Effector memory CD8-positive, alpha-beta T cell (primary cell): Measurements from ENCODE around the gene MED12L.
"Not testable (repeated sequence)": the region's sequence is repeated elsewhere in the genome, so short reads cannot be mapped to it uniquely, and the experiment has no call there.

ENCODE experiments used
- ATAC-seq: fragments of 150-1000 bp; cut with Tn5 transposase; replicated peaks from 2 replicates; pipeline ENCODE4 v1.10.0; 2021; ENCODE audit warnings: mild to moderate bottlenecking, moderate library complexity
- DNase-seq, 3 experiments: peaks; one replicate each; pipeline ENCODE4 v3.0.0; 2021
- H3K27ac Mint-ChIP-seq, 2 donors: one replicate each; pipeline ENCODE4 v1.8.0; 2022; ENCODE audit warnings: mild to moderate bottlenecking in 2 of 2, mixed read lengths in 2 of 2, moderate library complexity in 2 of 2
- H3K27me3 Mint-ChIP-seq, 2 donors: one replicate each; pipeline ENCODE4 v1.8.0; 2022; ENCODE audit warnings: mixed read lengths in 2 of 2
- H3K36me3 Mint-ChIP-seq: one replicate; pipeline ENCODE4 v1.8.0; 2022; ENCODE audit warnings: mild to moderate bottlenecking, moderate library complexity, mixed read lengths; ENCODE audit not compliant: insufficient read depth
- H3K4me1 Mint-ChIP-seq, 2 donors: one replicate each; pipeline ENCODE4 v1.8.0; 2022; ENCODE audit warnings: low read depth in 2 of 2, mixed read lengths in 2 of 2
- H3K4me3 Mint-ChIP-seq, 2 donors: one replicate each; pipeline ENCODE4 v1.8.0; 2022; ENCODE audit warnings: mild to moderate bottlenecking in 2 of 2, mixed read lengths in 2 of 2, moderate library complexity in 2 of 2
- H3K9me3 Mint-ChIP-seq, 2 donors: one replicate each; pipeline ENCODE4 v1.8.0; 2022; ENCODE audit warnings: mixed read lengths in 2 of 2

MED12L gene

GRCh38 chr3:151225040-151225975 is 139.8 kb downstream of the MED12L start:
- H3K36me3 Mint-ChIP-seq, result no peaks in the 10 kb centered on the region
- H3K27ac Mint-ChIP-seq, result peak overlapping the region; percentile 68 to 78
- H3K4me3 Mint-ChIP-seq, result peak overlapping the region in 1 of 2 donors; percentile 13
- H3K9me3 Mint-ChIP-seq, result peaks cover 5 to 8% of the 10 kb centered on the region in 2 donors
- ATAC-seq (peak; percentile 60), DNase-seq (no peak)
- H3K4me1 Mint-ChIP-seq, result peaks cover 27 to 28% of the 10 kb centered on the region in 2 donors
- H3K27me3 Mint-ChIP-seq, result no peaks in the 10 kb centered on the region

GRCh38 chr3:151226088-151226563 is 140.7 kb downstream of the MED12L start:
- no peaks in the 10 kb centered on the region for H3K27me3 Mint-ChIP-seq
- H3K4me1 Mint-ChIP-seq, result peaks cover 31% of the 10 kb centered on the region in 2 donors
- H3K4me3 Mint-ChIP-seq, result peak overlapping the region in 1 of 2 donors; percentile 13
- peaks cover 3% of the 10 kb centered on the region for H3K36me3 Mint-ChIP-seq
- peaks cover 5 to 8% of the 10 kb centered on the region in 2 donors for H3K9me3 Mint-ChIP-seq
- peak; percentile 25 for ATAC-seq
- no peak for DNase-seq
- H3K27ac Mint-ChIP-seq, result peak overlapping the region; percentile 68 to 78

GRCh38 chr3:151226825-151227224 is 141.4 kb downstream of the MED12L start:
- Mint-ChIP-seq H3K4me1 (peaks cover 31 to 34% of the 10 kb centered on the region in 2 donors), H3K9me3 (peaks cover 5 to 7% of the 10 kb centered on the region in 2 donors), H3K27ac (peak overlapping the region in 1 of 2 donors; percentile 30), H3K36me3 (peaks cover 3% of the 10 kb centered on the region), H3K27me3 (no peaks in the 10 kb centered on the region), H3K4me3 (no peak overlapping the region)
- no peak for DNase-seq
- no peak for ATAC-seq

GRCh38 chr3:151227266-151227806 is 141.9 kb downstream of the MED12L start:
- peaks cover 3% of the 10 kb centered on the region for H3K36me3 Mint-ChIP-seq
- peak overlapping the region; percentile 5 to 34 for H3K4me3 Mint-ChIP-seq
- no peak for DNase-seq
- H3K9me3 Mint-ChIP-seq, result peaks cover 2% of the 10 kb centered on the region in 2 donors
- peaks cover 31 to 34% of the 10 kb centered on the region in 2 donors for H3K4me1 Mint-ChIP-seq
- peak overlapping the region; percentile 12 to 30 for H3K27ac Mint-ChIP-seq
- ATAC-seq, result no peak
- H3K27me3 Mint-ChIP-seq, result no peaks in the 10 kb centered on the region

- peaks cover 0 to 3% of the 10 kb centered on the region in 2 donors for H3K27me3 Mint-ChIP-seq
- H3K27ac Mint-ChIP-seq, result peak overlapping the region; percentile 12 to 30
- H3K4me1 Mint-ChIP-seq, result peaks cover 31 to 34% of the 10 kb centered on the region in 2 donors
- DNase-seq, result peak; percentile 75 to 79 (median 78)
- no peaks in the 10 kb centered on the region for H3K9me3 Mint-ChIP-seq
- H3K4me3 Mint-ChIP-seq, result peak overlapping the region; percentile 5 to 34
- peak; percentile 74 for ATAC-seq
- peaks cover 3% of the 10 kb centered on the region for H3K36me3 Mint-ChIP-seq
Measured at GRCh38 chr3:151227807-151228665, 142.6 kb downstream of the MED12L start.

- Mint-ChIP-seq H3K27me3 (peaks cover 0 to 7% of the 10 kb centered on the region in 2 donors), H3K27ac (peak overlapping the region in 1 of 2 donors; percentile 12), H3K4me1 (peaks cover 31 to 34% of the 10 kb centered on the region in 2 donors), H3K9me3 (no peaks in the 10 kb centered on the region), H3K4me3 (no peak overlapping the region), H3K36me3 (peaks cover 3% of the 10 kb centered on the region)
- DNase-seq (no peak), ATAC-seq (no peak)
Measured at GRCh38 chr3:151228666-151229040, 143.2 kb downstream of the MED12L start.

- ATAC-seq, result peak; percentile 10
- H3K27me3 Mint-ChIP-seq, result peaks cover 0 to 10% of the 10 kb centered on the region in 2 donors
- no peaks in the 10 kb centered on the region for H3K9me3 Mint-ChIP-seq
- peak overlapping the region in 1 of 2 donors; percentile 36 for H3K4me3 Mint-ChIP-seq
- H3K4me1 Mint-ChIP-seq, result peaks cover 21 to 24% of the 10 kb centered on the region in 2 donors
- H3K36me3 Mint-ChIP-seq, result peaks cover 3% of the 10 kb centered on the region
- DNase-seq, result no peak
- H3K27ac Mint-ChIP-seq, result peak overlapping the region; percentile 6 to 49
Measured at GRCh38 chr3:151230646-151231045, 145.2 kb downstream of the MED12L start.

GRCh38 chr3:151232403-151232802 is 146.9 kb downstream of the MED12L start:
- not testable (repeated sequence) for H3K36me3 Mint-ChIP-seq, H3K9me3 Mint-ChIP-seq, DNase-seq, ATAC-seq, H3K27me3 Mint-ChIP-seq, H3K4me3 Mint-ChIP-seq, H3K27ac Mint-ChIP-seq
- H3K4me1 Mint-ChIP-seq, result peaks cover 15 to 18% of the 10 kb centered on the region in 2 donors

GRCh38 chr3:151232991-151233390 is 147.5 kb downstream of the MED12L start:
- no peaks in the 10 kb centered on the region for H3K9me3 Mint-ChIP-seq
- peaks cover 9 to 12% of the 10 kb centered on the region in 2 donors for H3K4me1 Mint-ChIP-seq
- H3K36me3 Mint-ChIP-seq, result peaks cover 3% of the 10 kb centered on the region
- no peak for DNase-seq
- ATAC-seq, result peak; percentile 58
- H3K27ac Mint-ChIP-seq, result peak overlapping the region in 1 of 2 donors; percentile 5
- peaks cover 0 to 10% of the 10 kb centered on the region in 2 donors for H3K27me3 Mint-ChIP-seq
- H3K4me3 Mint-ChIP-seq, result no peak overlapping the region

- H3K4me3 Mint-ChIP-seq, result no peak overlapping the region
- H3K4me1 Mint-ChIP-seq, result peaks cover 4 to 8% of the 10 kb centered on the region in 2 donors
- H3K9me3 Mint-ChIP-seq, result no peaks in the 10 kb centered on the region
- peaks cover 0 to 10% of the 10 kb centered on the region in 2 donors for H3K27me3 Mint-ChIP-seq
- H3K27ac Mint-ChIP-seq, result no peak overlapping the region
- H3K36me3 Mint-ChIP-seq, result peaks cover 4% of the 10 kb centered on the region
- peak; percentile 35 for ATAC-seq
- DNase-seq, result no peak
Measured at GRCh38 chr3:151234825-151235224, 149.4 kb downstream of the MED12L start.

GRCh38 chr3:151236316-151236715 is 150.9 kb downstream of the MED12L start:
- H3K36me3 Mint-ChIP-seq, result peaks cover 9% of the 10 kb centered on the region
- no peak overlapping the region for H3K27ac Mint-ChIP-seq
- H3K9me3 Mint-ChIP-seq, result no peaks in the 10 kb centered on the region
- no peak overlapping the region for H3K4me3 Mint-ChIP-seq
- no peak for DNase-seq
- peaks cover 0 to 10% of the 10 kb centered on the region in 2 donors for H3K27me3 Mint-ChIP-seq
- ATAC-seq, result no peak
- H3K4me1 Mint-ChIP-seq, result peaks cover 0 to 3% of the 10 kb centered on the region in 2 donors

GRCh38 chr3:151236736-151237135 is 151.3 kb downstream of the MED12L start:
- no peak overlapping the region for H3K4me3 Mint-ChIP-seq
- ATAC-seq (no peak), DNase-seq (no peak)
- H3K4me1 Mint-ChIP-seq, result peaks cover 0 to 2% of the 10 kb centered on the region in 2 donors
- H3K9me3 Mint-ChIP-seq, result no peaks in the 10 kb centered on the region
- no peak overlapping the region for H3K27ac Mint-ChIP-seq
- H3K27me3 Mint-ChIP-seq, result peaks cover 0 to 10% of the 10 kb centered on the region in 2 donors
- H3K36me3 Mint-ChIP-seq, result peaks cover 9% of the 10 kb centered on the region

GRCh38 chr3:151242006-151242405 is 156.5 kb downstream of the MED12L start:
- H3K36me3 Mint-ChIP-seq, DNase-seq, H3K27ac Mint-ChIP-seq, H3K27me3 Mint-ChIP-seq, H3K4me3 Mint-ChIP-seq, H3K4me1 Mint-ChIP-seq, ATAC-seq, H3K9me3 Mint-ChIP-seq: not testable (repeated sequence)
